Ovary (tissue), 9 donors: ENCODE data around the gene BSPRY. TPM values are rescaled to one million over a fixed set of nuclear protein-coding genes. Genes with fewer than 3 reads are reported as not detected.

Source experiments
- DNase-seq, 5 donors: peaks; one replicate each; pipeline ENCODE4 v3.0.0-alpha.2; 2019 to 2020
- H3K27ac ChIP-seq, 2 donors: fragments of 200-600 bp; one replicate each; pipeline versions ENCODE4 v1.5.1 to v1.8.0; 2019 to 2022
- H3K27me3 ChIP-seq: fragments of 200-600 bp; one replicate; pipeline ENCODE4 v1.8.0; 2022
- H3K36me3 ChIP-seq: fragments of 200-600 bp; sonication (generic); one replicate; pipeline ENCODE4 v1.5.1; 2019
- H3K4me1 ChIP-seq: one replicate; pipeline ENCODE4 v1.8.1; 2013; ENCODE audit warnings: mild to moderate bottlenecking, moderate library complexity; ENCODE audit not compliant: insufficient read depth
- H3K4me3 ChIP-seq: fragments of 200-600 bp; sonication (generic); one replicate; pipeline ENCODE4 v1.5.1; 2017
- H3K9me3 ChIP-seq, 2 donors: fragments of 200-600 bp in 1 of 2; sonication (generic) in 1 of 2; one replicate each; pipeline versions ENCODE4 v1.5.1 to v1.8.1; 2013 to 2019; ENCODE audit warnings: mild to moderate bottlenecking in 1 of 2, moderate library complexity in 1 of 2
- CTCF ChIP-seq, 3 donors: fragments of 450-650 bp in 2 of 3; fragments of 200-600 bp in 1 of 3; IDR thresholded peaks; one replicate each; pipeline versions ENCODE4 v1.5.1 to v1.8.0; 2016 to 2022; ENCODE audit warnings: antibody characterized with exemption in 3 of 3, mild to moderate bottlenecking in 1 of 3
- EP300 ChIP-seq: sonication (generic); formaldehyde crosslinking; IDR thresholded peaks from one replicate; pipeline ENCODE4 v1.6.1; 2017; ENCODE audit warnings: antibody characterized with exemption
- POLR2A ChIP-seq: fragments of 450-650 bp; IDR thresholded peaks from one replicate; pipeline ENCODE4 v1.6.1; 2017; ENCODE audit warnings: antibody characterized with exemption, mild to moderate bottlenecking, moderate library complexity
- WGBS, 3 donors: extraction: QIAGEN DNeasy Blood & Tissue Kit in 1 of 3; methylation state at CpG; one replicate each; pipeline versions ENCODE4 v1.1.5 to v1.1.7; 2013 to 2017; 5-methylcytosine and 5-hydroxymethylcytosine counted together
- intact Hi-C, 4 donors: fragments of 100-400 bp; cut with DNase I; formaldehyde crosslinking; loops; one replicate each; pipeline versions ENCODE4 v1.11.0 to v1.15.1; 2022 to 2023
- polyA plus RNA-seq, 2 donors: library from polyadenylated mRNA; stranded (reverse); fragments of 200-250 nt in 1 of 2; fragments of 350-450 nt in 1 of 2; fragmentation: Illumina TruSeq in 1 of 2; extraction: RNeasy Lipid Tissue Mini Kit (QIAGEN cat#74804) in 1 of 2; gene quantifications; one replicate each; pipeline ENCODE4 v1.2.3, GENCODE V29; 2013 to 2014
- total RNA-seq, 7 donors: library from RNA; depleted of rRNA in 2 of 7; stranded (reverse); fragments of >200 nt in 2 of 7; fragmentation: NEBNext Ultra II Directional in 3 of 7; extraction: Animal tissue kit (Norgen Biotek cat#: 25700) in 3 of 7; gene quantifications; one replicate each; pipeline versions ENCODE4 v1.1.0 to v1.2.4, GENCODE V29; 2016 to 2023
- donor health status: DM: no; HTN: no; CAD: no; lungs with moderate emphysema.
- donor health status: DM: no; HTN: no; CAD: no.
- donor health status: Bipolar disorder and iron deficiency.
- donor health status: DM: yes; HTN: yes; CAD: no.
- donor health status: DM: no; HTN: no; CAD: no.
- donor health status: DM: yes; HTN: yes; CAD: no.

Gene BSPRY
- total and polyA plus RNA-seq, 9 donors = 0.10 to 6.9 (median 0.35) TPM; not detected in 1

- no peaks in the 10 kb centered on the region for H3K36me3 ChIP-seq
- TF ChIP-seq POLR2A (no peak), CTCF (IDR thresholded peaks at IDR 0.05) (no peak)
- H3K9me3 ChIP-seq = no peaks in the 10 kb centered on the region
- H3K4me1 ChIP-seq = peaks cover 6% of the 10 kb centered on the region
- H3K27ac ChIP-seq = no peak overlapping the region
- WGBS, 3 donors = 94 to 98% (median 96%) methylated on average over 9 of the region's 9 CpGs
- intact Hi-C loops = no loop called here
- DNase-seq = peak in 1 of 5 donors; percentile 5
- no peak overlapping the region for H3K4me3 ChIP-seq
- no peaks in the 10 kb centered on the region for H3K27me3 ChIP-seq
These were observed 45.9 kb downstream of the BSPRY start for GRCh38 chr9:113395000-113395861.

- Histone ChIP-seq H3K27ac (no peak overlapping the region), H3K9me3 (no peaks in the 10 kb centered on the region), H3K36me3 (no peaks in the 10 kb centered on the region), H3K27me3 (no peaks in the 10 kb centered on the region), H3K4me1 (peaks cover 6% of the 10 kb centered on the region), H3K4me3 (no peak overlapping the region)
- DNase-seq = no peak
- TF ChIP-seq POLR2A (no peak), EP300 (no peak), CTCF (IDR thresholded peaks at IDR 0.05) (no peak)
- 63 to 80% (median 67%) methylated on average over 3 of the region's 3 CpGs for WGBS, 3 donors
- intact Hi-C loops = no loop called here
These were observed 47.9 kb downstream of the BSPRY start for GRCh38 chr9:113397203-113397631.

GRCh38 chr9:113398796-113399195, 49.5 kb downstream of the BSPRY start:
- no peaks in the 10 kb centered on the region for H3K27me3 ChIP-seq
- H3K27ac ChIP-seq = peak overlapping the region in 1 of 2 donors; percentile 3
- H3K9me3 ChIP-seq = no peaks in the 10 kb centered on the region
- no peak for DNase-seq
- no peaks in the 10 kb centered on the region for H3K36me3 ChIP-seq
- 66 to 91% (median 72%) methylated on average over 5 of the region's 5 CpGs for WGBS, 3 donors
- intact Hi-C loops = no loop called here
- peaks cover 6% of the 10 kb centered on the region for H3K4me1 ChIP-seq
- TF ChIP-seq EP300 (no peak), POLR2A (no peak), CTCF (IDR thresholded peaks at IDR 0.05) (no peak)
- no peak overlapping the region for H3K4me3 ChIP-seq

GRCh38 chr9:113399646-113400200, 50.4 kb downstream of the BSPRY start:
- H3K4me3 ChIP-seq = no peak overlapping the region
- intact Hi-C loops = loop anchor here in 3 of 4 donors (5.0 to 10.0 kb wide), 3 partner anchors 95 to 127 kb away; partner anchors contain the start of genes CDC26 (in 1 of the 3), PRPF4 (in 1 of the 3) and RNF183 (in 1 of the 3)
- 76 to 85% (median 82%) methylated on average over 3 of the region's 3 CpGs for WGBS, 3 donors
- TF ChIP-seq EP300 (no peak), CTCF (IDR thresholded peaks at IDR 0.05) (no peak), POLR2A (no peak)
- no peaks in the 10 kb centered on the region for H3K9me3 ChIP-seq
- DNase-seq = no peak
- no peaks in the 10 kb centered on the region for H3K36me3 ChIP-seq
- no peaks in the 10 kb centered on the region for H3K27me3 ChIP-seq
- H3K4me1 ChIP-seq = peaks cover 6% of the 10 kb centered on the region
- H3K27ac ChIP-seq = no peak overlapping the region
